Kidney (tissue), 14 donors: ENCODE measurements around the gene SASH1. TPM values are rescaled to one million over a fixed set of nuclear protein-coding genes. Genes with fewer than 3 reads are reported as not detected.
A peak's percentile ranks its signal among the peaks of the same experiment; 100 is the strongest.

Experiments used
- DNase-seq, 5 donors: peaks; one replicate each; pipeline ENCODE4 v3.0.0-alpha.2; 2013 to 2020
- FAIRE-seq: peaks from 2 replicates; lab custom pipeline; 2012; peaks lifted over from hg19 to GRCh38; lab: Jason Lieb, UNC
- H3K27ac ChIP-seq, 2 donors: one replicate each; pipeline ENCODE4 v1.7.0; 2013; ENCODE audit warnings: low read depth in 2 of 2, low read length in 2 of 2, inconsistent platforms in 1 of 2
- H3K27me3 ChIP-seq: one replicate; pipeline ENCODE4 v1.7.1; 2013; ENCODE audit warnings: low read length, inconsistent platforms; ENCODE audit not compliant: control insufficient read depth, insufficient read depth
- H3K36me3 ChIP-seq, 3 donors: one replicate each; pipeline versions ENCODE4 v1.7.0 to v1.7.1; 2013; ENCODE audit warnings: low read length in 3 of 3, control low read depth in 1 of 3, inconsistent platforms in 1 of 3; ENCODE audit not compliant: insufficient read depth in 3 of 3, control insufficient read depth in 2 of 3
- H3K4me1 ChIP-seq, 3 donors: one replicate each; pipeline versions ENCODE4 v1.7.0 to v1.7.1; 2013; ENCODE audit warnings: low read length in 3 of 3, inconsistent platforms in 1 of 3, low read depth in 1 of 3; ENCODE audit not compliant: control insufficient read depth in 2 of 3, insufficient read depth in 2 of 3
- H3K4me3 ChIP-seq, 3 donors: one replicate each; pipeline versions ENCODE4 v1.7.0 to v1.8.1; 2013; ENCODE audit warnings: low read length in 3 of 3, control low read depth in 1 of 3, inconsistent platforms in 1 of 3
- H3K9ac ChIP-seq, 3 donors: one replicate each; pipeline versions ENCODE4 v1.7.0 to v1.7.1; 2013; ENCODE audit warnings: low read length in 3 of 3, control low read depth in 1 of 3, inconsistent platforms in 1 of 3
- H3K9me3 ChIP-seq, 3 donors: one replicate each; pipeline versions ENCODE4 v1.7.0 to v1.7.1; 2013; ENCODE audit warnings: low read length in 3 of 3, control low read depth in 1 of 3, inconsistent platforms in 1 of 3; ENCODE audit not compliant: control insufficient read depth in 2 of 3, insufficient read depth in 1 of 3
- CTCF ChIP-seq: IDR thresholded peaks from 3 replicates; pipeline ENCODE4 v1.5.1; 2012; ENCODE audit warnings: mild to moderate bottlenecking, moderate library complexity, borderline replicate concordance; ENCODE audit not compliant: insufficient read depth; ENCODE audit errors: extremely low read depth
- intact Hi-C: fragments of 100-400 bp; cut with DNase I; formaldehyde crosslinking; loops from one replicate; pipeline ENCODE4 v1.11.1; 2022
- polyA plus RNA-seq: library from polyadenylated mRNA; stranded (reverse); fragments of 350-450 nt; fragmentation: Illumina TruSeq; extraction: RNeasy Lipid Tissue Mini Kit (QIAGEN cat#74804); gene quantifications from one replicate; pipeline ENCODE4 v1.2.3, GENCODE V29; 2014; ENCODE audit warnings: low read depth, low replicate concordance; ENCODE audit not compliant: insufficient read depth
- total RNA-seq: library from RNA; stranded (reverse); fragmentation: NEBNext Ultra II Directional; extraction: Animal tissue kit (Norgen Biotek cat#: 25700); gene quantifications from one replicate; pipeline ENCODE4 v1.2.1, GENCODE V29; 2021
- donor health status: control.
- donor health status: control.
- donor health status: control.
- donor health status: control.
- donor health status: control.
- donor health status: DM: yes; HTN: yes; CAD: no.
- donor health status: Normal renal cell carcinoma (clear cell type).

Gene SASH1
- total and polyA plus RNA-seq, 2 donors from 2014 or later = 6.2 to 148 TPM

DNA sequence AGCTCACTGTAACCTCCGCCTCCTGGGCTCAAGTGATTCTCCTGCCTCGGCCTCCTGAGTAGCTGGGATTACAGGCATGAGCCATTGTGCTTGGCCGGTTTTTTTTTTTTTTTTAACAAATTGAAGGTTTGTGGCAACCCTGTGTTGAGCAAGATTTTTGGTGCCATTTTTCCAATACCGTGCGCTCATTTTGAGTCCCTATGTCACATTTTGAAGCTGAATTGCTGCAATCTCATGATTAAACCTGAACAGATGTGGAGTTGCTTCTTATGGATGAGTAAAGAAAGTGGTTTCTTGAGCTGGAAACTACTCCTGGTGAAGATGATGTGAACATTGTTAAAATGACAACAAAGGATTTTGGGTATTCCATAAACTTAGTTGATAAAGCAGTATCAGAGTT lies 16.6 kb downstream of the SASH1 start:
- FAIRE-seq (no peak), DNase-seq (no peak)
- Histone ChIP-seq H3K9ac (no peak overlapping the region), H3K36me3 (no peaks in the 10 kb centered on the region), H3K27me3 (no peaks in the 10 kb centered on the region), H3K4me1 (no peaks in the 10 kb centered on the region), H3K4me3 (no peak overlapping the region), H3K9me3 (no peaks in the 10 kb centered on the region), H3K27ac (no peak overlapping the region)
- intact Hi-C loops = no loop called here
- no peak for TF ChIP-seq CTCF

GRCh38 chr6:148364056-148364824 lies 21.6 kb downstream of the SASH1 start:
- H3K4me3 ChIP-seq = no peak overlapping the region
- H3K9me3 ChIP-seq = no peaks in the 10 kb centered on the region
- FAIRE-seq (no peak), DNase-seq (peak in 1 of 5 donors; percentile 33)
- TF ChIP-seq CTCF = no peak
- H3K27me3 ChIP-seq = no peaks in the 10 kb centered on the region
- no peaks in the 10 kb centered on the region for H3K36me3 ChIP-seq
- no peaks in the 10 kb centered on the region for H3K4me1 ChIP-seq
- intact Hi-C loops = no loop called here
- peak overlapping the region; percentile 32 to 66 for H3K27ac ChIP-seq
- no peak overlapping the region for H3K9ac ChIP-seq

DNA sequence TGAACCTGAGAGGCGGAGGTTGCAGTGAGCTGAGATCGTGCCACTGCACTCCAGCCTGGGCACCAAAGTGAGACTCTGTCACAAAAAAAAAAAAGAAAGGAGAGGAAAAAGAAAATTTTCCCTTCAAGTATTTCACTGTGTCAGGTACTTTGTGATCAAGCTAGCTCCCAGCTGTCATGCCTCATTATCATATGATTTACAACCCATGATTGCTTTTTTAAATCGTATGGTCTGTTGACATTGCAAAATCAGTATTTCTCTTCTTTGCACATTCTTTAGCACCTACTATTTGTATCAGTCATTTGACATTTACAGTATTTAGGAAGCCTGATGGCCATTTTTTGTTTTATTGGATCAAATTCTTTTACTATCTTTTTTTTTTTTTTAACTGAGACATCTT lies 22.4 kb downstream of the SASH1 start:
- Histone ChIP-seq H3K9me3 (no peaks in the 10 kb centered on the region), H3K27ac (peak overlapping the region in 1 of 2 donors; percentile 3), H3K4me3 (no peak overlapping the region), H3K9ac (no peak overlapping the region), H3K36me3 (no peaks in the 10 kb centered on the region), H3K4me1 (no peaks in the 10 kb centered on the region), H3K27me3 (no peaks in the 10 kb centered on the region)
- intact Hi-C loops = no loop called here
- FAIRE-seq (no peak), DNase-seq (no peak)
- no peak for TF ChIP-seq CTCF
